OCI-LY7 (cell line): ENCODE measurements around the gene BTBD9. TPM values are rescaled to one million over a fixed set of nuclear protein-coding genes. Genes with fewer than 3 reads are reported as not detected.

Experiments used
- BruUV-seq: library from RNA; stranded (reverse); fragments of 400-500 nt; replicated peaks from 2 replicates; lab custom pipeline; 2021; lab: Mats Ljungman, UMichigan
- CTCF ChIA-PET: fragments of 300-600 bp; sonication (Branson Sonifier 250); formaldehyde crosslinking; loops from one replicate; lab custom pipeline; 2022; ENCODE audit warnings: antibody characterized with exemption; ENCODE audit not compliant: unreplicated experiment; lab: Charles Lee
- POLR2A ChIA-PET: fragments of 300-600 bp; sonication (Branson Sonifier 250); formaldehyde crosslinking; loops from one replicate; lab custom pipeline; 2022; ENCODE audit warnings: antibody characterized with exemption; lab: Charles Lee
- DNase-seq: peaks from one replicate; pipeline ENCODE4 v3.0.0-alpha.2; 2015; ENCODE audit warnings: low spot score
- H2AFZ ChIP-seq: fragments of 200-600 bp; sonication (generic), shearing (Covaris generic); 2 replicates; pipeline ENCODE4 v1.6.1; 2014; ENCODE audit warnings: mild to moderate bottlenecking, antibody characterized with exemption, low read length, moderate library complexity
- H3K27ac ChIP-seq: fragments of 200-600 bp; sonication (generic); 2 replicates; pipeline ENCODE4 v1.5.1; 2014; ENCODE audit warnings: mixed run types, low read depth, mild to moderate bottlenecking, moderate library complexity, low read length, inconsistent platforms; ENCODE audit not compliant: poor library complexity, severe bottlenecking
- H3K36me3 ChIP-seq: fragments of 200-600 bp; sonication (generic); 2 replicates; pipeline ENCODE4 v1.6.1; 2014; ENCODE audit warnings: mild to moderate bottlenecking, antibody characterized with exemption, low read length, moderate library complexity, mixed read lengths; ENCODE audit not compliant: insufficient read depth
- H3K4me1 ChIP-seq: fragments of 200-600 bp; sonication (generic); 2 replicates; pipeline ENCODE4 v1.5.1; 2014; ENCODE audit warnings: mild to moderate bottlenecking, low read length; ENCODE audit not compliant: insufficient read depth, poor library complexity, severe bottlenecking
- H3K4me2 ChIP-seq: fragments of 200-600 bp; sonication (generic); 2 replicates; pipeline ENCODE4 v1.6.1; 2014; ENCODE audit warnings: mild to moderate bottlenecking, low read length
- H3K4me3 ChIP-seq: fragments of 200-600 bp; sonication (generic); 2 replicates; pipeline ENCODE4 v1.5.1; 2014; ENCODE audit warnings: mild to moderate bottlenecking, low read depth, low read length; ENCODE audit not compliant: poor library complexity, severe bottlenecking
- H3K79me2 ChIP-seq: fragments of 200-600 bp; sonication (generic); 2 replicates; pipeline ENCODE4 v1.6.1; 2016; ENCODE audit warnings: low read depth, mild to moderate bottlenecking, low read length, moderate library complexity, mixed read lengths; ENCODE audit not compliant: insufficient read depth
- H3K9me2 ChIP-seq: fragments of 200-600 bp; sonication (generic); 2 replicates; pipeline ENCODE4 v1.6.1; 2016; ENCODE audit warnings: mild to moderate bottlenecking, low read length, mixed read lengths; ENCODE audit not compliant: insufficient read depth
- H3K9me3 ChIP-seq: fragments of 200-600 bp; sonication (generic); 2 replicates; pipeline ENCODE4 v1.6.1; 2014; ENCODE audit warnings: mild to moderate bottlenecking, mixed run types, low read length, mixed read lengths
- H4K20me1 ChIP-seq: fragments of 200-600 bp; sonication (generic); 2 replicates; pipeline ENCODE4 v1.6.1; 2014; ENCODE audit warnings: mild to moderate bottlenecking, antibody characterized with exemption, low read length, moderate library complexity, mixed read lengths; ENCODE audit not compliant: insufficient read depth
- EZH2phosphoT487 ChIP-seq: fragments of 200-600 bp; sonication (generic); IDR thresholded peaks from 2 replicates; pipeline ENCODE4 v1.6.1; 2018; ENCODE audit warnings: low read depth, borderline replicate concordance, mild to moderate bottlenecking, mixed run types, antibody characterized with exemption, low read length, moderate library complexity, mixed read lengths
- intact Hi-C: fragments of 100-400 bp; cut with micrococcal nuclease; formaldehyde crosslinking; loops from one replicate; pipeline ENCODE4 v1.10.0; 2022; ENCODE audit not compliant: unreplicated experiment
- total RNA-seq, 2 experiments: library from RNA; depleted of rRNA in 1 of 2; stranded (reverse); fragments of >200 nt in 1 of 2; shearing (Covaris generic) in 1 of 2; gene quantifications; 2 replicates each; pipeline ENCODE4 v1.2.3, GENCODE V29; 2014 to 2022
- TF ChIP-seq, protein P1 (sequence below): fragments of 200-600 bp; sonication (generic); conservative IDR thresholded peaks from 2 replicates; pipeline ENCODE4 v1.5.1; 2014; ENCODE audit warnings: mild to moderate bottlenecking, antibody characterized with exemption, low read length, moderate library complexity, mixed read lengths

BTBD9 gene
- total RNA-seq, 2 experiments from 2014 or later, result 5.9 to 7.3 TPM

DNA sequence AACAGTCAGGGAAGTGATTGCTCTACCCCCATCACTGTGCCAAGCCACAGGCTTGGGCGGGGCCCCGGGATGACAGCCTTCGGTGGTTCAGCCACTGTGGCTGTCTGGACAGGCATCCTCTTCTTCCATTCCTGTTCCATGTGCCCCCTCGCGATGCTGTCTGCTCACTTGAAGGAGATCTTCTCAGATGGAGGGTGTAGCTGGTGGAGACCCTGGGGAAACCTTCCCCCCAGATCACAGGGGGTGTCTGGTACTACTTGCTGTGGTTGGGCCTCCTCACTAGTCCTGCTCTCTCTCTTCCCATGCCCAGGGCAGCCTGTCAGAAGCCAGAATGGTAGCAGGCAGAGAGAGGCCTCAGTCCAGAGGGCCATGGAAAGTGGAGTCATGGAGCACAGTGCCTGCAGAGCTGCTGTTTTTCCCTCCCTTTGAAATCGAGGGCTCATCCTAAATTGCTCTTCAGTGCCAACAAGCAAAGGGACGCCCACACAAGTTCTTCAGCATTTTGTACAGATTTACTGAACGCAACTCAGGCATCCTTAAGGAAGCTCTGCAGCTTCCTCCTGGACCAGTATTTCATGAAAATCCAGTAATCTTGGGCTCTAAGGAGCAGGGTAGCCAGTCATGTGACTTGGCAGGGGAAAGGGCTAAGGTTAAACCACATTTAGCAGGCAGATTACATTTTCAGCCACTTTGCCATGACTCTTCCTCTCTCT lies 493.6 kb downstream of the BTBD9 start:
- Histone ChIP-seq H3K36me3 (no peaks in the 10 kb centered on the region), H2AFZ (no peak overlapping the region), H3K4me1 (no peaks in the 10 kb centered on the region), H4K20me1 (peaks cover 3% of the 10 kb centered on the region; the same call in 1 of the 2 replicates), H3K79me2 (no peaks in the 10 kb centered on the region), H3K9me3 (no peaks in the 10 kb centered on the region), H3K27ac (no peak overlapping the region), H3K4me3 (no peak overlapping the region), H3K9me2 (no peaks in the 10 kb centered on the region), H3K4me2 (no peak overlapping the region)
- intact Hi-C loops, result no loop called here
- BruUV-seq, result no TSS peak
- DNase-seq, result no peak
- TF ChIP-seq EZH2phosphoT487, result no peak
- TF ChIP-seq, protein P1, sequence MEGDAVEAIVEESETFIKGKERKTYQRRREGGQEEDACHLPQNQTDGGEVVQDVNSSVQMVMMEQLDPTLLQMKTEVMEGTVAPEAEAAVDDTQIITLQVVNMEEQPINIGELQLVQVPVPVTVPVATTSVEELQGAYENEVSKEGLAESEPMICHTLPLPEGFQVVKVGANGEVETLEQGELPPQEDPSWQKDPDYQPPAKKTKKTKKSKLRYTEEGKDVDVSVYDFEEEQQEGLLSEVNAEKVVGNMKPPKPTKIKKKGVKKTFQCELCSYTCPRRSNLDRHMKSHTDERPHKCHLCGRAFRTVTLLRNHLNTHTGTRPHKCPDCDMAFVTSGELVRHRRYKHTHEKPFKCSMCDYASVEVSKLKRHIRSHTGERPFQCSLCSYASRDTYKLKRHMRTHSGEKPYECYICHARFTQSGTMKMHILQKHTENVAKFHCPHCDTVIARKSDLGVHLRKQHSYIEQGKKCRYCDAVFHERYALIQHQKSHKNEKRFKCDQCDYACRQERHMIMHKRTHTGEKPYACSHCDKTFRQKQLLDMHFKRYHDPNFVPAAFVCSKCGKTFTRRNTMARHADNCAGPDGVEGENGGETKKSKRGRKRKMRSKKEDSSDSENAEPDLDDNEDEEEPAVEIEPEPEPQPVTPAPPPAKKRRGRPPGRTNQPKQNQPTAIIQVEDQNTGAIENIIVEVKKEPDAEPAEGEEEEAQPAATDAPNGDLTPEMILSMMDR, result no peak
- ChIA-PET CTCF (no interaction called here), POLR2A (interaction anchor here (0.7 kb wide), 1 partner anchor 45 kb away, joined by 3 read pairs; no protein-coding TSS in a partner anchor)

- H3K79me2 ChIP-seq, result no peaks in the 10 kb centered on the region
- H3K27ac ChIP-seq, result no peak overlapping the region
- H3K9me3 ChIP-seq, result no peaks in the 10 kb centered on the region
- no peak for TF ChIP-seq EZH2phosphoT487
- TF ChIP-seq, protein P1, result no peak
- no peak overlapping the region for H2AFZ ChIP-seq
- H3K4me3 ChIP-seq, result no peak overlapping the region
- ChIA-PET POLR2A (interaction anchor here (0.9 kb wide), 1 partner anchor 10 kb away, joined by 3 read pairs; no protein-coding TSS in a partner anchor), CTCF (no interaction called here)
- no peaks in the 10 kb centered on the region for H3K9me2 ChIP-seq
- no peaks in the 10 kb centered on the region for H3K36me3 ChIP-seq
- no peak for DNase-seq
- intact Hi-C loops, result no loop called here
- peaks cover 3% of the 10 kb centered on the region; the same call in 1 of the 2 replicates for H4K20me1 ChIP-seq
- BruUV-seq, result no TSS peak
- no peak overlapping the region for H3K4me2 ChIP-seq
- H3K4me1 ChIP-seq, result no peaks in the 10 kb centered on the region
Observed at GRCh38 chr6:38144365-38144945, 495.3 kb downstream of the BTBD9 start.
